IPS-18c (cell line): Measurements from ENCODE around the gene DPF3.

Source experiments
- H3K4me3 ChIP-seq: 2 replicates; pipeline ENCODE4 v1.7.0; 2013; ENCODE audit warnings: low read depth, mild to moderate bottlenecking, low read length, moderate library complexity; ENCODE audit not compliant: insufficient read depth
- H3K9me3 ChIP-seq: one replicate; pipeline ENCODE4 v1.6.1; 2013; ENCODE audit warnings: mild to moderate bottlenecking, low read length, moderate library complexity; ENCODE audit not compliant: control insufficient read depth, insufficient read depth

The DPF3 gene

DNA sequence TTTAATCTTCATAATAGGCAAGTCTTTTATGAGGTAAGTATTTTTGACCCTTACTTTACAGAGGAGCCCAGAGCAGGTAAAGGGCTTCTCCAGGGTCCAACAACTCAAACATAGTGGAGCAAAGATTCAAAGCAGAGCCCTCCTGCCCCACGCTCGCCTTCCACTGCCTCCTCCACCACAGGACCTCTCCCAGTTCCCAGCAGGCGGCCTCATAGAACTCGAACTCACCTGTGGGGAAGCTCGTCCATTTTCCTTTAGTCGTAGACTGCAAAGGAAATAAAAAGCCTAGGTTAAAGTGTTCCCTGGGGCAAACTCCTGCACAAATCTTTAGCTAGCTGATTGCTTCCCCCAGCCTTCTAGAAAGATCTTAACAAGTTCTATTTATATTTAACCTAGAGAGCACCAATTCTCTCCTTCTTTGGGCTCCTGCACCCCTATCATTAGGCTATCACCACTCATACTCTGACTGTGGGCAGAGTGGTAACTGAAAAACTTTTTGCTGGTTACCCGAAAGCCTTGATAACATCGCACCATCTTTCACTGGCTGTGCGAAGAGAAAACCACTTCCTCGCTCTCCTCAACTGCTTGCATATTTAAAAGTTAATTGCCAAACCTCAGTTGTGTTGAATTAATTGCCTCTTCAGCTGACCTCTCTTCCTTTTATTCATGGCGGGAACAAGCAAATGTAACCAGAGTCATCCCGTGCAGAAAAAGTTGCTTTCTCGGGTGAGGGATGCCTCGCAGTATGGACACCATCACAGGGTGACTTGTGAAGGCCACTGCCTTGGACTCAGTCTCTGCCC is 299.6 kb downstream of the DPF3 start:
- no peak overlapping the region for H3K4me3 ChIP-seq
- H3K9me3 ChIP-seq, result no peaks in the 10 kb centered on the region

- no peak overlapping the region for H3K4me3 ChIP-seq
- no peaks in the 10 kb centered on the region for H3K9me3 ChIP-seq
Observed at GRCh38 chr14:72591391-72591790, 302.5 kb downstream of the DPF3 start.

- no peaks in the 10 kb centered on the region for H3K9me3 ChIP-seq
- H3K4me3 ChIP-seq, result no peak overlapping the region
Observed at GRCh38 chr14:72590577-72590976, 303.3 kb downstream of the DPF3 start.

GRCh38 chr14:72589652-72590051 is 304.2 kb downstream of the DPF3 start:
- no peaks in the 10 kb centered on the region for H3K9me3 ChIP-seq
- H3K4me3 ChIP-seq, result no peak overlapping the region

- no peaks in the 10 kb centered on the region for H3K9me3 ChIP-seq
Observed at GRCh38 chr14:72588521-72588920, 305.4 kb downstream of the DPF3 start.

GRCh38 chr14:72583316-72584272 is 310.3 kb downstream of the DPF3 start:
- Histone ChIP-seq H3K4me3 (no peak overlapping the region), H3K9me3 (no peaks in the 10 kb centered on the region)

More at GRCh38 chr14:72588521-72588920, 305.4 kb downstream of the DPF3 start:
- no peak overlapping the region for H3K4me3 ChIP-seq

DNA sequence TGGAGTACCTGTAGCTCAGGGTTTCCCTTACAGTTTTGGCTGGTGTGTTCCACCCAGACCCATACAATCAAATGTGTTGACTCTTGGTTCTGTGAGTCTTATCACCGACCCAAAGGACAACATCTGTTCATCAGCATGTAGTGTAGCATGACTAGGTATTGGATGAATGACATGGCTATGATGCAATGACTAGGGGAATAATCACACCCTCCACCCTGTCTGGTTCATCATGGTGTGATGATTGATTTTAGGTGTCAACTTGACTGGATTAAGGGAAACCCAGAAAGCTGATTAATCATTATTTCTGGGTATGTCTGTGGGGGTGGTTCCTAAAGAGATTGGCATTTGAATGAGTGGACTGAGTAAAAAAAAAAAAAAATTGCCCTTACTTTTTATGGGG is 311.3 kb downstream of the DPF3 start:
- H3K9me3 ChIP-seq, result no peaks in the 10 kb centered on the region
- H3K4me3 ChIP-seq, result no peak overlapping the region

DNA sequence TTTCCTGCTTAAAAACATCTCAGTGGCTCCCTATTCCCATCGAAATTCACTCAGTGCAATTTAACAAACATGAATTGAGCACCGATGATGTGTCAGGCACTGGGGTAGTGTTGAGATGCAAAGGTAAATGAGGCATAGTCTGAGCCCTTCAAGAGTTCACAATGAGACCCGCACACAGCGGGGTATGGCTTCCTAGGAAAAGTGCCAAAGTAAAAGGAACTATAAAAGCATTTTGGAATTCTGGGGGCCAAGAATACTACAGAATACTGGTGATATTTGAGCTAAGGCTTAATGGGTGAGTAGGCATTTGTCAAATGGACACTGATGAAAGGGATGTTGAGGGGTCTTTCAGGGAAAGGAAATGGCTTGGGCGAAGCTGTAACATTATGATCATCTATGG is 315.4 kb downstream of the DPF3 start:
- Histone ChIP-seq H3K9me3 (no peaks in the 10 kb centered on the region), H3K4me3 (no peak overlapping the region)

GRCh38 chr14:72577521-72577920 is 316.4 kb downstream of the DPF3 start:
- Histone ChIP-seq H3K9me3 (no peaks in the 10 kb centered on the region), H3K4me3 (no peak overlapping the region)

GRCh38 chr14:72576258-72576657 is 317.6 kb downstream of the DPF3 start:
- no peaks in the 10 kb centered on the region for H3K9me3 ChIP-seq
- no peak overlapping the region for H3K4me3 ChIP-seq

DNA sequence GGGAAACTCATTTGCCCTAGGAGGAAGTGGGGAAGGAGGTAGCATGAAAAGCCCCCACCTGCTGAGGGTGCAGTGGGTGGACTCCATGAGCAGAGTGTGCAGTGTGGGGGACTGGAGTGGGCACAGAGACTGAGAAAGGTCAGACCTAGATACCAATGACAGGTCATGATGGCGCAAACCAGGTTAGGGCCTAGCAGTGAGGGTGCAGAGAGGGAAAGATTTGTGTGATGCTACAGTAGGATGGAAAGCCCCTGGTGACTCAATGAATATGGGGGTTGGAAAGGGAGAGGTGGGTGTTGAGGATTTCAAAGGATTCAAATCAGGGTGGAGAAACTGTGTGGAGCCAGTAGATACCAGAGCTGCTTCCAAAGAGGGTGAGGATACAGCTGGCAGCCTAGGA is 319.2 kb downstream of the DPF3 start:
- Histone ChIP-seq H3K9me3 (no peaks in the 10 kb centered on the region), H3K4me3 (no peak overlapping the region)

- Histone ChIP-seq H3K9me3 (no peaks in the 10 kb centered on the region), H3K4me3 (no peak overlapping the region)
Observed at GRCh38 chr14:72573725-72574417, 320.0 kb downstream of the DPF3 start.
